Measurements from ENCODE around the gene TRAF3. TPM values are rescaled to one million over a fixed set of nuclear protein-coding genes. Genes with fewer than 3 reads are reported as not detected.
A peak's percentile ranks its signal among the peaks of the same experiment; 100 is the strongest.
"Not testable (repeated sequence)": the region's sequence is repeated elsewhere in the genome, so short reads cannot be mapped to it uniquely, and the experiment has no call there.

The TRAF3 gene
- total RNA-seq, 2 experiments from 2014 or later: 66.4 to 83.7 TPM

GRCh38 chr14:102926840-102927239 is 149.6 kb downstream of the TRAF3 start:
- H3K9me3 Mint-ChIP-seq (ENCODE audit: low read depth); H3K36me3 Mint-ChIP-seq (ENCODE audit: low read depth); intact Hi-C loops (cut with DNase I, micrococcal nuclease); POLR2A ChIA-PET; CTCF ChIA-PET; H3K27ac Mint-ChIP-seq; ATAC-seq; H3K4me3 Mint-ChIP-seq; DNase-seq: not testable (repeated sequence)
- peaks cover 15% of the 10 kb centered on the region for H3K4me1 Mint-ChIP-seq
- peaks cover 30% of the 10 kb centered on the region for H3K27me3 Mint-ChIP-seq

- no peak for ATAC-seq
- peaks cover 15% of the 10 kb centered on the region for H3K4me1 Mint-ChIP-seq
- H3K9me3 Mint-ChIP-seq (ENCODE audit: low read depth): no peaks in the 10 kb centered on the region
- peaks cover 30% of the 10 kb centered on the region for H3K27me3 Mint-ChIP-seq
- DNase-seq: no peak
- intact Hi-C loops (cut with DNase I, micrococcal nuclease): no loop called here
- H3K36me3 Mint-ChIP-seq (ENCODE audit: low read depth): no peaks in the 10 kb centered on the region
- ChIA-PET CTCF (no interaction called here), POLR2A (no interaction called here)
- no peak overlapping the region for H3K4me3 Mint-ChIP-seq
- no peak overlapping the region for H3K27ac Mint-ChIP-seq
These were observed 150.2 kb downstream of the TRAF3 start for GRCh38 chr14:102927346-102927877.

- no peak for DNase-seq
- Mint-ChIP-seq H3K36me3 (ENCODE audit: low read depth) (no peaks in the 10 kb centered on the region), H3K9me3 (ENCODE audit: low read depth) (no peaks in the 10 kb centered on the region), H3K27me3 (peaks cover 30% of the 10 kb centered on the region), H3K4me3 (no peak overlapping the region), H3K4me1 (peaks cover 14% of the 10 kb centered on the region), H3K27ac (no peak overlapping the region)
- intact Hi-C loops (cut with DNase I, micrococcal nuclease): no loop called here
- CTCF ChIA-PET: no interaction called here
- POLR2A ChIA-PET: no interaction called here
- ATAC-seq: no peak
These were observed 150.7 kb downstream of the TRAF3 start for GRCh38 chr14:102927878-102928411.

- Mint-ChIP-seq H3K4me1 (peaks cover 11% of the 10 kb centered on the region), H3K36me3 (ENCODE audit: low read depth) (no peaks in the 10 kb centered on the region), H3K4me3 (peak overlapping the region; percentile 41), H3K27me3 (peaks cover 27% of the 10 kb centered on the region), H3K9me3 (ENCODE audit: low read depth) (no peaks in the 10 kb centered on the region), H3K27ac (no peak overlapping the region)
- intact Hi-C loops (cut with DNase I, micrococcal nuclease): no loop called here
- ChIA-PET POLR2A (no interaction called here), CTCF (no interaction called here)
- DNase-seq (peak; percentile 75), ATAC-seq (peak; percentile 72)
These were observed 151.4 kb downstream of the TRAF3 start for GRCh38 chr14:102928412-102929240.

GRCh38 chr14:102929241-102930137 is 152.2 kb downstream of the TRAF3 start:
- H3K4me3 Mint-ChIP-seq: no peak overlapping the region
- H3K27me3 Mint-ChIP-seq: peaks cover 22% of the 10 kb centered on the region
- no peaks in the 10 kb centered on the region for H3K36me3 Mint-ChIP-seq (ENCODE audit: low read depth)
- CTCF ChIA-PET: no interaction called here
- DNase-seq (no peak), ATAC-seq (no peak)
- POLR2A ChIA-PET: interaction anchor here (0.7 kb wide), 1 partner anchor 79 kb away, joined by 3 read pairs; no protein-coding TSS in a partner anchor
- no peak overlapping the region for H3K27ac Mint-ChIP-seq
- no peaks in the 10 kb centered on the region for H3K9me3 Mint-ChIP-seq (ENCODE audit: low read depth)
- H3K4me1 Mint-ChIP-seq: peaks cover 6% of the 10 kb centered on the region
- intact Hi-C loops (cut with DNase I, micrococcal nuclease): no loop called here

GRCh38 chr14:102930138-102930752 is 153.0 kb downstream of the TRAF3 start:
- ATAC-seq: no peak
- no peak for DNase-seq
- intact Hi-C loops (cut with DNase I, micrococcal nuclease): no loop called here
- ChIA-PET CTCF (interaction anchor here (0.6 to 0.8 kb wide), 2 partner anchors 235 to 525 kb away, joined by 3 to 4 read pairs; no protein-coding TSS in a partner anchor), POLR2A (interaction anchor here (0.7 kb wide), 1 partner anchor 80 kb away, joined by 3 read pairs; no protein-coding TSS in a partner anchor)
- Mint-ChIP-seq H3K27me3 (peaks cover 20% of the 10 kb centered on the region), H3K27ac (no peak overlapping the region), H3K9me3 (ENCODE audit: low read depth) (no peaks in the 10 kb centered on the region), H3K36me3 (ENCODE audit: low read depth) (no peaks in the 10 kb centered on the region), H3K4me1 (peaks cover 6% of the 10 kb centered on the region), H3K4me3 (no peak overlapping the region)

- no peak overlapping the region for H3K27ac Mint-ChIP-seq
- POLR2A ChIA-PET: no interaction called here
- ATAC-seq (no peak), DNase-seq (no peak)
- no peaks in the 10 kb centered on the region for H3K36me3 Mint-ChIP-seq (ENCODE audit: low read depth)
- intact Hi-C loops (cut with DNase I, micrococcal nuclease): no loop called here
- H3K9me3 Mint-ChIP-seq (ENCODE audit: low read depth): no peaks in the 10 kb centered on the region
- peaks cover 15% of the 10 kb centered on the region for H3K27me3 Mint-ChIP-seq
- H3K4me3 Mint-ChIP-seq: no peak overlapping the region
- peaks cover 4% of the 10 kb centered on the region for H3K4me1 Mint-ChIP-seq
- CTCF ChIA-PET: interaction anchor here (0.8 to 1.4 kb wide), 2 partner anchors 13 to 236 kb away, joined by 3 to 4 read pairs; no protein-coding TSS in a partner anchor
These were observed 153.7 kb downstream of the TRAF3 start for GRCh38 chr14:102930753-102931579.

GRCh38 chr14:102931580-102932285 is 154.5 kb downstream of the TRAF3 start:
- intact Hi-C loops (cut with DNase I, micrococcal nuclease): no loop called here
- H3K4me1 Mint-ChIP-seq: peaks cover 4% of the 10 kb centered on the region
- H3K36me3 Mint-ChIP-seq (ENCODE audit: low read depth): no peaks in the 10 kb centered on the region
- H3K4me3 Mint-ChIP-seq: no peak overlapping the region
- H3K27me3 Mint-ChIP-seq: peaks cover 12% of the 10 kb centered on the region
- H3K27ac Mint-ChIP-seq: no peak overlapping the region
- no peak for ATAC-seq
- H3K9me3 Mint-ChIP-seq (ENCODE audit: low read depth): no peaks in the 10 kb centered on the region
- no peak for DNase-seq
- POLR2A ChIA-PET: no interaction called here
- CTCF ChIA-PET: interaction anchor here (0.6 to 1.4 kb wide), 2 partner anchors 12 to 35 kb away, joined by 3 read pairs; no protein-coding TSS in a partner anchor

- Mint-ChIP-seq H3K9me3 (ENCODE audit: low read depth) (no peaks in the 10 kb centered on the region), H3K27me3 (peaks cover 7% of the 10 kb centered on the region), H3K4me1 (peaks cover 4% of the 10 kb centered on the region), H3K36me3 (ENCODE audit: low read depth) (no peaks in the 10 kb centered on the region), H3K27ac (no peak overlapping the region), H3K4me3 (no peak overlapping the region)
- intact Hi-C loops (cut with DNase I, micrococcal nuclease): no loop called here
- ATAC-seq: no peak
- ChIA-PET CTCF (interaction anchor here (0.6 kb wide), 1 partner anchor 36 kb away, joined by 3 read pairs; no protein-coding TSS in a partner anchor), POLR2A (no interaction called here)
- DNase-seq: no peak
These were observed 155.4 kb downstream of the TRAF3 start for GRCh38 chr14:102932484-102933248.
